GM15510 (cell line): ENCODE data around the gene ROCK2.

Experiments
- POLR2A ChIP-seq: IDR thresholded peaks from 3 replicates; pipeline ENCODE4 v1.6.1; 2011; ENCODE audit warnings: borderline replicate concordance; ENCODE audit not compliant: insufficient read length; ENCODE audit errors: extremely low read depth

Gene ROCK2

GRCh38 chr2:11338580-11338979 is 5.9 kb downstream of the ROCK2 start:
- no peak for TF ChIP-seq POLR2A

GRCh38 chr2:11337909-11338308 is 6.5 kb downstream of the ROCK2 start:
- TF ChIP-seq POLR2A = no peak

- TF ChIP-seq POLR2A = no peak
Measured at GRCh38 chr2:11336189-11336588, 8.2 kb downstream of the ROCK2 start.

GRCh38 chr2:11333427-11334183 is 10.8 kb downstream of the ROCK2 start:
- TF ChIP-seq POLR2A = no peak

- no peak for TF ChIP-seq POLR2A
Measured at GRCh38 chr2:11332596-11332995, 11.8 kb downstream of the ROCK2 start.

GRCh38 chr2:11330457-11331142 is 13.8 kb downstream of the ROCK2 start:
- no peak for TF ChIP-seq POLR2A

GRCh38 chr2:11329776-11330175 is 14.7 kb downstream of the ROCK2 start:
- TF ChIP-seq POLR2A = no peak

GRCh38 chr2:11327871-11328270 is 16.6 kb downstream of the ROCK2 start:
- no peak for TF ChIP-seq POLR2A

GRCh38 chr2:11326677-11327211 is 17.7 kb downstream of the ROCK2 start:
- TF ChIP-seq POLR2A = no peak

GRCh38 chr2:11325961-11326676 is 18.3 kb downstream of the ROCK2 start:
- TF ChIP-seq POLR2A = no peak

- no peak for TF ChIP-seq POLR2A
Measured at GRCh38 chr2:11321847-11322246, 22.6 kb downstream of the ROCK2 start.

- no peak for TF ChIP-seq POLR2A
Measured at GRCh38 chr2:11320698-11321492, 23.5 kb downstream of the ROCK2 start.

GRCh38 chr2:11319939-11320338 is 24.5 kb downstream of the ROCK2 start:
- TF ChIP-seq POLR2A = no peak

- no peak for TF ChIP-seq POLR2A
Measured at GRCh38 chr2:11315074-11315705, 29.2 kb downstream of the ROCK2 start.
